SU-DHL-6 (cell line): ENCODE measurements around the gene MT1X.

Experiments used
- H2AFZ ChIP-seq: fragments of 200-600 bp; sonication (generic); 2 replicates; pipeline ENCODE4 v1.6.1; 2014; ENCODE audit warnings: low read depth, mild to moderate bottlenecking, moderate library complexity, mixed read lengths, antibody characterized with exemption, low read length; ENCODE audit not compliant: severe bottlenecking
- H3F3A ChIP-seq: fragments of 200-600 bp; shearing (Covaris generic); 2 replicates; pipeline ENCODE4 v1.6.0; 2016; ENCODE audit warnings: antibody characterized with exemption, mild to moderate bottlenecking; ENCODE audit not compliant: insufficient read depth
- H3K27ac ChIP-seq: fragments of 200-600 bp; sonication (generic); 2 replicates; pipeline ENCODE4 v1.5.1; 2016; ENCODE audit warnings: low read depth, mild to moderate bottlenecking, low read length, moderate library complexity, mixed read lengths
- H3K27me3 ChIP-seq: fragments of 200-600 bp; sonication (generic), shearing (Covaris generic); 2 replicates; pipeline ENCODE4 v1.6.0; 2014; ENCODE audit warnings: mild to moderate bottlenecking, low read length
- H3K36me3 ChIP-seq: fragments of 200-600 bp; sonication (generic); 2 replicates; pipeline ENCODE4 v1.6.1; 2014; ENCODE audit warnings: mild to moderate bottlenecking, low read length, mixed read lengths
- H3K4me2 ChIP-seq: fragments of 300-600, 200-600 bp; shearing (Covaris generic), sonication (generic); 2 replicates; pipeline ENCODE4 v1.6.0; 2014; ENCODE audit warnings: low read length, low read depth, mild to moderate bottlenecking; ENCODE audit not compliant: poor library complexity, severe bottlenecking
- H3K4me3 ChIP-seq: fragments of 200-600 bp; sonication (generic); 2 replicates; pipeline ENCODE4 v1.5.1; 2014; ENCODE audit warnings: antibody characterized with exemption, low read length, mild to moderate bottlenecking, mixed read lengths; ENCODE audit not compliant: insufficient read depth, poor library complexity, severe bottlenecking
- H3K79me2 ChIP-seq: fragments of 200-600 bp; sonication (generic); 2 replicates; pipeline ENCODE4 v1.6.1; 2014; ENCODE audit warnings: mild to moderate bottlenecking, low read length, moderate library complexity; ENCODE audit not compliant: insufficient read depth
- H3K9ac ChIP-seq: fragments of 200-600 bp; sonication (generic); 2 replicates; pipeline ENCODE4 v1.7.0; 2014; ENCODE audit warnings: mild to moderate bottlenecking, low read length
- H3K9me2 ChIP-seq: fragments of 200-600 bp; sonication (generic); replicated peaks from 2 replicates; pipeline ENCODE4 v1.6.1; 2014; ENCODE audit warnings: low read length; ENCODE audit not compliant: insufficient read depth
- H3K9me3 ChIP-seq: fragments of 200-600 bp; sonication (generic); 2 replicates; pipeline ENCODE4 v1.6.1; 2014; ENCODE audit warnings: low read length, mixed read lengths; ENCODE audit not compliant: insufficient read depth
- H4K20me1 ChIP-seq: fragments of 200-600 bp; sonication (generic); 2 replicates; pipeline ENCODE4 v1.6.1; 2014; ENCODE audit warnings: low read depth, mild to moderate bottlenecking, antibody characterized with exemption, low read length, moderate library complexity, mixed read lengths
- EZH2phosphoT487 ChIP-seq: fragments of 200-600 bp; sonication (generic), shearing (Covaris generic); conservative IDR thresholded peaks from 2 replicates; pipeline ENCODE4 v1.6.1; 2018; ENCODE audit warnings: mild to moderate bottlenecking, antibody characterized with exemption, low read length, moderate library complexity, mixed read lengths
- TF ChIP-seq, protein P1 (sequence below): fragments of 200-600 bp; sonication (generic); IDR thresholded peaks from one replicate; pipeline ENCODE4 v1.5.1; 2017; ENCODE audit warnings: antibody characterized with exemption, mild to moderate bottlenecking, low read length, moderate library complexity; ENCODE audit not compliant: insufficient read depth, poor library complexity, severe bottlenecking

Gene MT1X

GRCh38 chr16:56667581-56668571, 14.4 kb upstream of the MT1X start, which contains the start of gene MT1G:
MT1G (minus strand) TSS chr16:56668065; CDS start chr16:56667993, 72 bp downstream.
- Histone ChIP-seq H3K79me2 (no peaks in the 10 kb centered on the region), H3K36me3 (no peaks in the 10 kb centered on the region), H4K20me1 (no peaks in the 10 kb centered on the region), H3K9ac (no peak within 1 kb of the TSS), H3K27me3 (no peaks in the 10 kb centered on the region), H3K9me3 (no peaks in the 10 kb centered on the region), H3K4me2 (no peak within 1 kb of the TSS), H3F3A (no peaks in the 10 kb centered on the region), H3K9me2 (no peaks in the 10 kb centered on the region), H3K4me3 (no peak within 1 kb of the TSS), H3K27ac (no peak within 1 kb of the TSS), H2AFZ (no peak within 1 kb of the TSS)
- TF ChIP-seq, protein P1, sequence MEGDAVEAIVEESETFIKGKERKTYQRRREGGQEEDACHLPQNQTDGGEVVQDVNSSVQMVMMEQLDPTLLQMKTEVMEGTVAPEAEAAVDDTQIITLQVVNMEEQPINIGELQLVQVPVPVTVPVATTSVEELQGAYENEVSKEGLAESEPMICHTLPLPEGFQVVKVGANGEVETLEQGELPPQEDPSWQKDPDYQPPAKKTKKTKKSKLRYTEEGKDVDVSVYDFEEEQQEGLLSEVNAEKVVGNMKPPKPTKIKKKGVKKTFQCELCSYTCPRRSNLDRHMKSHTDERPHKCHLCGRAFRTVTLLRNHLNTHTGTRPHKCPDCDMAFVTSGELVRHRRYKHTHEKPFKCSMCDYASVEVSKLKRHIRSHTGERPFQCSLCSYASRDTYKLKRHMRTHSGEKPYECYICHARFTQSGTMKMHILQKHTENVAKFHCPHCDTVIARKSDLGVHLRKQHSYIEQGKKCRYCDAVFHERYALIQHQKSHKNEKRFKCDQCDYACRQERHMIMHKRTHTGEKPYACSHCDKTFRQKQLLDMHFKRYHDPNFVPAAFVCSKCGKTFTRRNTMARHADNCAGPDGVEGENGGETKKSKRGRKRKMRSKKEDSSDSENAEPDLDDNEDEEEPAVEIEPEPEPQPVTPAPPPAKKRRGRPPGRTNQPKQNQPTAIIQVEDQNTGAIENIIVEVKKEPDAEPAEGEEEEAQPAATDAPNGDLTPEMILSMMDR = no peak
- TF ChIP-seq EZH2phosphoT487 = no peak

- H3K9me3 ChIP-seq = no peaks in the 10 kb centered on the region
- H3K9ac ChIP-seq = no peak within 1 kb of the TSS
- H2AFZ ChIP-seq = no peak within 1 kb of the TSS
- H3K27ac ChIP-seq = no peak within 1 kb of the TSS
- TF ChIP-seq, protein P1 = no peak
- TF ChIP-seq EZH2phosphoT487 = no peak
- no peaks in the 10 kb centered on the region for H4K20me1 ChIP-seq
- no peaks in the 10 kb centered on the region for H3F3A ChIP-seq
- H3K79me2 ChIP-seq = no peaks in the 10 kb centered on the region
- H3K4me3 ChIP-seq = no peak within 1 kb of the TSS
- H3K36me3 ChIP-seq = no peaks in the 10 kb centered on the region
- H3K4me2 ChIP-seq = no peak within 1 kb of the TSS
- no peaks in the 10 kb centered on the region for H3K27me3 ChIP-seq
- no peaks in the 10 kb centered on the region for H3K9me2 ChIP-seq
Measured at GRCh38 chr16:56669005-56669839, 13.0 kb upstream of the MT1X start, which contains the start of gene MT1H. MT1H (plus strand) TSS chr16:56669814; CDS start chr16:56669885, 71 bp downstream.

GRCh38 chr16:56669840-56670619, 12.2 kb upstream of the MT1X start:
- Histone ChIP-seq H2AFZ (no peak overlapping the region), H3K36me3 (no peaks in the 10 kb centered on the region), H3F3A (no peaks in the 10 kb centered on the region), H3K27ac (no peak overlapping the region), H3K4me3 (no peak overlapping the region), H3K79me2 (no peaks in the 10 kb centered on the region), H3K27me3 (no peaks in the 10 kb centered on the region), H3K9me2 (no peaks in the 10 kb centered on the region), H4K20me1 (no peaks in the 10 kb centered on the region), H3K4me2 (no peak overlapping the region), H3K9me3 (no peaks in the 10 kb centered on the region), H3K9ac (no peak overlapping the region)
- TF ChIP-seq, protein P1 = no peak
- TF ChIP-seq EZH2phosphoT487 = no peak
